Measurements from ENCODE around the gene SET. TPM values are rescaled to one million over a fixed set of nuclear protein-coding genes. Genes with fewer than 3 reads are reported as not detected.
A peak's percentile ranks its signal among the peaks of the same experiment; 100 is the strongest.

SET gene
- total and polyA plus RNA-seq, 2 of the 13 experiments (the other 11 are each of a cell fraction or from before 2014, with no cell fraction given), result 94.2 to 611 TPM

GRCh38 chr9:128702949-128703615, 14.1 kb downstream of the SET start (continued):
- TF ChIP-seq ARNT2 (CRISPR knock-in tag; IDR thresholded peaks at IDR 0.05; ENCODE audit: low read depth) (no peak), ZNF503 (CRISPR knock-in tag; IDR thresholded peaks at IDR 0.05) (no peak), ZNF614 (CRISPR knock-in tag; IDR thresholded peaks at IDR 0.05; ENCODE audit: borderline replicate concordance) (no peak), LCORL (IDR thresholded peaks at IDR 0.05) (no peak), LCORL (CRISPR knock-in tag; IDR thresholded peaks at IDR 0.05) (no peak), ZBTB21 (CRISPR knock-in tag; IDR thresholded peaks at IDR 0.05) (no peak), PHF20 (CRISPR knock-in tag; IDR thresholded peaks at IDR 0.05) (0 out of 2 replicates have a peak, but pooled peaks have one; percentile 25), RXRB (CRISPR knock-in tag; IDR thresholded peaks at IDR 0.05; ENCODE audit: borderline replicate concordance) (no peak), MLXIP (CRISPR knock-in tag; IDR thresholded peaks at IDR 0.05; ENCODE audit: borderline replicate concordance) (no peak), CENPBD1 (CRISPR knock-in tag; IDR thresholded peaks at IDR 0.05; ENCODE audit: borderline replicate concordance, low read depth) (no peak), ZNF276 (CRISPR knock-in tag; IDR thresholded peaks at IDR 0.05; ENCODE audit: low read depth) (no peak), ZNF557 (CRISPR knock-in tag; IDR thresholded peaks at IDR 0.05) (no peak), ZNF296 (CRISPR knock-in tag; conservative IDR thresholded peaks at IDR 0.05) (0 out of 2 replicates have a peak, but pooled peaks have one; percentile 31), ELK4 (CRISPR knock-in tag; IDR thresholded peaks at IDR 0.05; ENCODE audit: borderline replicate concordance) (no peak), ZNF547 (CRISPR knock-in tag; IDR thresholded peaks at IDR 0.05) (0 out of 2 replicates have a peak, but pooled peaks have one; percentile 20), ZFY (CRISPR knock-in tag; IDR thresholded peaks at IDR 0.05) (no peak), ELF3 (CRISPR knock-in tag; IDR thresholded peaks at IDR 0.05) (no peak), NCOA1 (CRISPR knock-in tag; IDR thresholded peaks at IDR 0.05) (0 out of 2 replicates have a peak, but pooled peaks have one; percentile 3), RFXANK (CRISPR knock-in tag; IDR thresholded peaks at IDR 0.05) (no peak), TAF15 (IDR thresholded peaks at IDR 0.05; ENCODE audit: low read depth, low read length, poor library complexity, severe bottlenecking) (peak; percentile 56), ZNF362 (CRISPR knock-in tag; IDR thresholded peaks at IDR 0.05; ENCODE audit: borderline replicate concordance) (no peak)
